Measurements from ENCODE around the gene NOX4. TPM values are rescaled to one million over a fixed set of nuclear protein-coding genes. Genes with fewer than 3 reads are reported as not detected.
"Not testable (repeated sequence)": the region's sequence is repeated elsewhere in the genome, so short reads cannot be mapped to it uniquely, and the experiment has no call there.

NOX4 gene
- total RNA-seq, 3 donors from 2014 or later, result 5.1 to 19.7 (median 15.4) TPM

GRCh38 chr11:89355646-89356045 is 135.5 kb downstream of the NOX4 start:
- no peak for DNase-seq (ENCODE audit: low spot score in 2 of 2)
- H3K4me3 ChIP-seq, result no peak overlapping the region
- no peak overlapping the region for H3K27ac ChIP-seq
- no peaks in the 10 kb centered on the region for H3K9me3 ChIP-seq
- no peaks in the 10 kb centered on the region for H3K36me3 ChIP-seq
- intact Hi-C loops (cut with DNase I; ENCODE audit: low total_unique reads), result no loop called here
- no peaks in the 10 kb centered on the region for H3K4me1 ChIP-seq
- no peak for TF ChIP-seq POLR2A (IDR thresholded peaks at IDR 0.05)
- no peak for TF ChIP-seq CTCF (IDR thresholded peaks at IDR 0.05)
- TF ChIP-seq POLR2AphosphoS5 (IDR thresholded peaks at IDR 0.05), result no peak
- H3K27me3 ChIP-seq, result no peaks in the 10 kb centered on the region

GRCh38 chr11:89354513-89354912 is 136.7 kb downstream of the NOX4 start:
- not testable (repeated sequence) for DNase-seq (ENCODE audit: low spot score in 2 of 2)

GRCh38 chr11:89347071-89347470 is 144.1 kb downstream of the NOX4 start:
- Histone ChIP-seq H3K27me3 (no peaks in the 10 kb centered on the region), H3K9me3 (no peaks in the 10 kb centered on the region), H3K4me1 (no peaks in the 10 kb centered on the region), H3K36me3 (no peaks in the 10 kb centered on the region), H3K4me3 (no peak overlapping the region), H3K27ac (no peak overlapping the region)
- intact Hi-C loops (cut with DNase I; ENCODE audit: low total_unique reads), result no loop called here
- no peak for DNase-seq (ENCODE audit: low spot score in 2 of 2)
- TF ChIP-seq POLR2A (IDR thresholded peaks at IDR 0.05), result no peak

More at GRCh38 chr11:89354513-89354912, 136.7 kb downstream of the NOX4 start:
- H3K27ac ChIP-seq; intact Hi-C loops (cut with DNase I; ENCODE audit: low total_unique reads); H3K4me3 ChIP-seq; H3K27me3 ChIP-seq; H3K4me1 ChIP-seq; H3K9me3 ChIP-seq; H3K36me3 ChIP-seq: not testable (repeated sequence)

GRCh38 chr11:89346601-89347000 is 144.6 kb downstream of the NOX4 start:
- Histone ChIP-seq H3K4me3 (no peak overlapping the region), H3K27me3 (no peaks in the 10 kb centered on the region), H3K27ac (no peak overlapping the region), H3K36me3 (no peaks in the 10 kb centered on the region), H3K4me1 (no peaks in the 10 kb centered on the region), H3K9me3 (no peaks in the 10 kb centered on the region)
- no peak for TF ChIP-seq POLR2A (IDR thresholded peaks at IDR 0.05)
- no peak for TF ChIP-seq POLR2AphosphoS5 (IDR thresholded peaks at IDR 0.05)
- DNase-seq (ENCODE audit: low spot score in 2 of 2), result no peak
- intact Hi-C loops (cut with DNase I; ENCODE audit: low total_unique reads), result no loop called here

GRCh38 chr11:89342880-89343572 is 148.1 kb downstream of the NOX4 start:
- intact Hi-C loops (cut with DNase I; ENCODE audit: low total_unique reads); H3K36me3 ChIP-seq; H3K9me3 ChIP-seq; H3K4me3 ChIP-seq; H3K4me1 ChIP-seq; H3K27me3 ChIP-seq: not testable (repeated sequence)
- H3K27ac ChIP-seq, result peak overlapping the region in 1 of 2 donors; percentile 48
- DNase-seq (ENCODE audit: low spot score in 2 of 2), result peak in 1 of 2 donors; percentile 23
- TF ChIP-seq POLR2AphosphoS5 (IDR thresholded peaks at IDR 0.05), result peak in 1 of 3 donors; percentile 53

GRCh38 chr11:89340450-89340849 is 150.7 kb downstream of the NOX4 start:
- intact Hi-C loops (cut with DNase I; ENCODE audit: low total_unique reads); H3K4me3 ChIP-seq; H3K4me1 ChIP-seq; H3K9me3 ChIP-seq; H3K27me3 ChIP-seq; H3K27ac ChIP-seq; DNase-seq (ENCODE audit: low spot score in 2 of 2); H3K36me3 ChIP-seq: not testable (repeated sequence)

- intact Hi-C loops (cut with DNase I; ENCODE audit: low total_unique reads); H3K27ac ChIP-seq; H3K27me3 ChIP-seq: not testable (repeated sequence)
Measured at GRCh38 chr11:89338073-89338472, 153.1 kb downstream of the NOX4 start.

GRCh38 chr11:89337100-89337650 is 154.0 kb downstream of the NOX4 start:
- H3K27me3 ChIP-seq; intact Hi-C loops (cut with DNase I; ENCODE audit: low total_unique reads); H3K9me3 ChIP-seq; H3K4me3 ChIP-seq; DNase-seq (ENCODE audit: low spot score in 2 of 2); H3K4me1 ChIP-seq; H3K36me3 ChIP-seq; H3K27ac ChIP-seq: not testable (repeated sequence)

More at GRCh38 chr11:89338073-89338472, 153.1 kb downstream of the NOX4 start:
- not testable (repeated sequence) for H3K4me3 ChIP-seq; H3K9me3 ChIP-seq; DNase-seq (ENCODE audit: low spot score in 2 of 2); H3K4me1 ChIP-seq; H3K36me3 ChIP-seq
